Measurements from ENCODE around the gene RIN2. TPM values are rescaled to one million over a fixed set of nuclear protein-coding genes. Genes with fewer than 3 reads are reported as not detected.

The RIN2 gene
- total RNA-seq, 2 experiments from 2014 or later = not detected

DNA sequence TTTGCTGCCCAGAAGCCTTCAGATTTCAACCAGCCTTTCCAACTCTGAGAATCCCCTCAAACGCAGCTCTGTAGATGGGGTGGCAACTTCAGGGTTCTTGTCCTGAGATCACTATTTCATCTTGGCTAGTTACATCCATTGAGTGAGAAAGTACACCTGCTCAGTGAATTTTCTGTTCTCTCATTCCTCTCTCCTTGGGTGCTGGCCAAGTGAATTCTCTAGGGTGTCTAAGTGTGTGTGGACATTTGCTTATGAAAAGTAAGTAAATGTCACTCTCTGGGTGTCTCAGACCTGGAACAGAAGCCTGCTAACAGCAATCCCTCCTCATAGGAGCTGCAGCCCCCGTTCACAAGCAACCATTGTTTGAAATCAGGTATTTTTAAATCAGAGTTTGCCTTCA is 3.8 kb downstream of the RIN2 start:
- ATAC-seq (no peak), DNase-seq (no peak)
- no peak for TF ChIP-seq CTCF (IDR thresholded peaks at IDR 0.05)
- ChIA-PET POLR2A (no interaction called here), CTCF (no interaction called here)
- no peak overlapping the region for H3K4me3 Mint-ChIP-seq
- no peak overlapping the region for H3K27ac Mint-ChIP-seq
- no peaks in the 10 kb centered on the region for H3K4me1 Mint-ChIP-seq (ENCODE audit: low read depth)
- H3K9me3 Mint-ChIP-seq = no peaks in the 10 kb centered on the region
- H3K27me3 Mint-ChIP-seq = peaks cover 31% of the 10 kb centered on the region
- intact Hi-C loops (cut with micrococcal nuclease) = no loop called here
- H3K36me3 Mint-ChIP-seq (ENCODE audit: low read depth) = no peaks in the 10 kb centered on the region

DNA sequence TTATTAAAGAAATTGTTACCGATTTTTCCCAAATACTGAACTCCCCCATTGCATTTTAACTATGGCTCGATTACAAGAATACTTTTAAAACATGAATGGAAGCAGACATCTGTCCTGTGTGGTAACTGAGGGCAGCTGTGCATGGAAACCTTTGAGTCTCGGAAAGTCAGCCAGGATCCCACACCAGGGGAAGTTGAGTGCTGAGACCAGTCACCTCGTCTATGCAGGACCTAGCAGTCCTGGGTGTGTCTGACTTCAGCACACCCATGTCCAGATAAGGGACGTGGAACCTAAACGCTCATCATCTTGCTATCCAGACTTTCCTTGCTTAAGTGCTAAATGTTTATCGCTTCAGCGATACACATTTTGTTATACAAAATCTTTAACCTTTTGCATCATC is 6.1 kb downstream of the RIN2 start:
- H3K9me3 Mint-ChIP-seq = no peaks in the 10 kb centered on the region
- TF ChIP-seq CTCF (IDR thresholded peaks at IDR 0.05) = no peak
- no peak for ATAC-seq
- H3K27ac Mint-ChIP-seq = no peak overlapping the region
- POLR2A ChIA-PET = no interaction called here
- peaks cover 22% of the 10 kb centered on the region for H3K27me3 Mint-ChIP-seq
- no peak overlapping the region for H3K4me3 Mint-ChIP-seq
- intact Hi-C loops (cut with micrococcal nuclease) = no loop called here
- no peak for DNase-seq
- H3K36me3 Mint-ChIP-seq (ENCODE audit: low read depth) = no peaks in the 10 kb centered on the region
- CTCF ChIA-PET = no interaction called here
- H3K4me1 Mint-ChIP-seq (ENCODE audit: low read depth) = no peaks in the 10 kb centered on the region

DNA sequence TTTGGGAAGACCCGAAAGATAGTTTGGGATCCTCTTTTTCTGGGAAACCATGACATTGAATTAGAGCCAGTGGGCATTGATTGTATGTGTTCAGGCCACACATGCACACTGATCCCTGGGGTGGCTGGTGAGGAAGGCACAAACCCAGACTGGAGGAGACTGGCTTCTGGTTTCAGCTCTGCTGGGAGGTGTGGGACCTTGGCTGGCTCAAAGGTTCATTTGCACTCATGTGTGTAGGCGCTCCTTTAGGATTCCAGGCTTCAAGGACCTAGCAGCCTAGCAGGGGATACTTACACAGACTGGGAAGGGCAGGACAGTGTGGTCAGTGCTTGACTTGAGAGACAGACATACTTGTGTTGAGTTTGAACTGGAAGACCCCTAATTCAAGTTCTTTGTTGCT is 7.2 kb downstream of the RIN2 start:
- TF ChIP-seq CTCF (IDR thresholded peaks at IDR 0.05) = no peak
- intact Hi-C loops (cut with micrococcal nuclease) = no loop called here
- DNase-seq = no peak
- Mint-ChIP-seq H3K9me3 (no peaks in the 10 kb centered on the region), H3K36me3 (ENCODE audit: low read depth) (no peaks in the 10 kb centered on the region), H3K4me1 (ENCODE audit: low read depth) (no peaks in the 10 kb centered on the region), H3K27me3 (peaks cover 17% of the 10 kb centered on the region), H3K27ac (no peak overlapping the region), H3K4me3 (no peak overlapping the region)
- ChIA-PET POLR2A (no interaction called here), CTCF (no interaction called here)
- ATAC-seq = no peak

DNA sequence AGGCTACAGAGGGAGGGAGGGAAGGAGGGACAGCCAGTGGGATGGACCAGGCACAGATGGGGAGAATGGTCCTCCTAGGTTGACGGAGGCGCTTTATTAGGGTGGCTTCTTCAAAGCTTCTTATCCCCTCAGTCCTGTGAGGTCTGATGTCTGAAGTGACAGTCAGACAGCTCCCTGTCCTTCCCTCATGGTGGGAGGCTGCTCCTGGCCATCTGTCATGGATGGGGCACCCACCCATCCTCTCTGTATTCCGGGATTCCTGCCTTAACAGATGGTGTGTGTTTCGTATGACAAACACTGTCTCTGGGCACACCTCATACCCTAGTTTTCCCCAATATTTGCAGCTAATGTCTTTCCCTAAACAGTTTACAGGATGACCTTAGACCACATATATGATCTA is 7.9 kb downstream of the RIN2 start:
- no peak overlapping the region for H3K4me3 Mint-ChIP-seq
- H3K9me3 Mint-ChIP-seq = no peaks in the 10 kb centered on the region
- ChIA-PET CTCF (no interaction called here), POLR2A (no interaction called here)
- TF ChIP-seq CTCF (IDR thresholded peaks at IDR 0.05) = no peak
- no peaks in the 10 kb centered on the region for H3K4me1 Mint-ChIP-seq (ENCODE audit: low read depth)
- intact Hi-C loops (cut with micrococcal nuclease) = no loop called here
- DNase-seq (no peak), ATAC-seq (no peak)
- no peaks in the 10 kb centered on the region for H3K36me3 Mint-ChIP-seq (ENCODE audit: low read depth)
- peaks cover 12% of the 10 kb centered on the region for H3K27me3 Mint-ChIP-seq
- H3K27ac Mint-ChIP-seq = no peak overlapping the region

DNA sequence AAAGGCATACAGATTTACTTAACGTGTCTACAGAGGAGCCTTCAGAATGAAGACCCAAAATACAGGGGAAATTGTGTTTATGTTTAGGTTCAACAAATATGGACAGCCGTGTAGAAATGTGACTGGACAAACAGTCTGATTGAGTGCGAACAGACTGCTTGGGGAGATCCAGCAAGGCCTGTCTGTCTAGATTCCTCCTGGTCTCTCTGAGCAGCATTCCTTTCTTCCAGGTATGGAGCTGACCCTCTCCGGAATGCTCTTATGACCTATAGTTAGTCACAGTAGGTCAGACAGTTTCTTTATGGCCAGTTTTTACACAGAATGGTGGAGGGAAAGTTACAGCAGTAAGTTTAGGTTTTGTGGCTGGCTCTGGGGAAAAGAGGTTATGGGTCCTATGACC is 9.0 kb downstream of the RIN2 start:
- no peak overlapping the region for H3K27ac Mint-ChIP-seq

More for the DNA sequence above, 9.0 kb downstream of the RIN2 start:
- H3K36me3 Mint-ChIP-seq (ENCODE audit: low read depth) = no peaks in the 10 kb centered on the region
- no peak overlapping the region for H3K4me3 Mint-ChIP-seq
- H3K4me1 Mint-ChIP-seq (ENCODE audit: low read depth) = no peaks in the 10 kb centered on the region
- TF ChIP-seq CTCF (IDR thresholded peaks at IDR 0.05) = no peak
- ChIA-PET CTCF (no interaction called here), POLR2A (no interaction called here)
- intact Hi-C loops (cut with micrococcal nuclease) = no loop called here
- H3K9me3 Mint-ChIP-seq = no peaks in the 10 kb centered on the region
- H3K27me3 Mint-ChIP-seq = peaks cover 10% of the 10 kb centered on the region
- ATAC-seq = no peak
- no peak for DNase-seq
